NCI-H446 (cell line): ENCODE data around the gene SHB.
"Not testable (repeated sequence)": the region's sequence is repeated elsewhere in the genome, so short reads cannot be mapped to it uniquely, and the experiment has no call there.

ENCODE experiments used
- DNase-seq, 2 experiments: peaks; one replicate each; lab custom pipeline; 2025; lab: John Stamatoyannopoulos, UW

Gene SHB

DNA sequence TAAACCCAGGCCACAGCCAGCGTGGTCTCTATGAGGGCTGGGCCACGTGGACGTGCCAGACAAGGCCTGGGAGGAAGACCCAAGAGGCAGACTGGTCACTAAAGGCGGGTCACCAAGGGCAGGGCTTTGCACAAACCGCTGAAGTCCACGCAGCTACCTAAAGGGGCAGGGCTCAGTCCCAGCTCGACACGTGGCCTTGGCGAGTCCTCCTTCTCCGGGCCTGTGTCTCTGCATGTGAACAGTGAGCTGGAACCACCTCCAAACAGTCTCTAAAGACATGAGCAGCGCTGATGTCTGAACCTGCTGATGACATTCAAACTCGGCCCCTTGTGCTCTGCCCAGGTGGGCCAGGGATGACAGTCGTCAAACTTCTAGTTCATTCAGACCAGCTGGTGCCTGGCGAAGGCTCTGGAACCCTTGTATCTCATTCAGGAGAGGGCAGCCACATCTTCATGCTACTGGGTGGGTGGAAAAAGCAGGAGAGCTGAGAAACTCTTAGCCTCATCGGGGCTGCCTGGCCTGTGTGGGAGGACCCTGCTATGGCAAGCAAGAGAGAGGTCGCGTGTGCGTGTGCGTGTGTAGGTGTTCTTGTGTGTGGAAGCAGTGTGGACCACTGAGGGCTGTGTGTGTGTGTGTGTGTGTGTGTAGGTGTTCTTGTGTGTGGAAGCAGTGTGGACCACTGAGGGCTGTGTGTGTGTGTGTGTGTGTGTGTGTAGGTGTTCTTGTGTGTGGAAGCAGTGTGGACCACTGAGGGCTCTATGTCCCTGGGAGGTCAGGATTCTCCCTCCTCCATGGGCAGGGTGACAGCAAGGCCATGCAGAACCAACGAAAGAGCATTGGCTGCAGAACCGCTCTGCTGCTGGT is 151.0 kb downstream of the SHB start:
- DNase-seq: no peak

DNA sequence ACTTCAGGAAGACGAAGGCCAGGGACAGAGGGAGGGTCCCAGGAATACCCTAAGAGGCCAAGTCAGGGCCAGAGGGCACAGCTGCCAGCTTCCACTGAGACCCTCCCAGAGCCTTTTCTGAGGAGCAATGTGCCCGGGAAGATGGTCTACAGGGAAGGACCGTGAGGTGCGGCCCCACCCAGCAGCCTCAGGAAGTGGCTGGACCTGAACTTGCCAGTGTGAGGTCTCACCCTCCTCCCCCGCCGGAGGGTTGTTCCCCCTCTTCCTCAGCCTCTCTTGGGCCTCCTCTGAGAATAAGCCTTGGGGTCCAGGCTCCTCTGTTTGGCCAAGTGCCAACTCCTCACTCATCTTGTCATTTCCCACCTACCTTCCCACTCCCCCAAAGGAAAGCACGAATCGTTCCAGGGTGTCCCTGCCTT is 151.7 kb downstream of the SHB start:
- no peak for DNase-seq

DNA sequence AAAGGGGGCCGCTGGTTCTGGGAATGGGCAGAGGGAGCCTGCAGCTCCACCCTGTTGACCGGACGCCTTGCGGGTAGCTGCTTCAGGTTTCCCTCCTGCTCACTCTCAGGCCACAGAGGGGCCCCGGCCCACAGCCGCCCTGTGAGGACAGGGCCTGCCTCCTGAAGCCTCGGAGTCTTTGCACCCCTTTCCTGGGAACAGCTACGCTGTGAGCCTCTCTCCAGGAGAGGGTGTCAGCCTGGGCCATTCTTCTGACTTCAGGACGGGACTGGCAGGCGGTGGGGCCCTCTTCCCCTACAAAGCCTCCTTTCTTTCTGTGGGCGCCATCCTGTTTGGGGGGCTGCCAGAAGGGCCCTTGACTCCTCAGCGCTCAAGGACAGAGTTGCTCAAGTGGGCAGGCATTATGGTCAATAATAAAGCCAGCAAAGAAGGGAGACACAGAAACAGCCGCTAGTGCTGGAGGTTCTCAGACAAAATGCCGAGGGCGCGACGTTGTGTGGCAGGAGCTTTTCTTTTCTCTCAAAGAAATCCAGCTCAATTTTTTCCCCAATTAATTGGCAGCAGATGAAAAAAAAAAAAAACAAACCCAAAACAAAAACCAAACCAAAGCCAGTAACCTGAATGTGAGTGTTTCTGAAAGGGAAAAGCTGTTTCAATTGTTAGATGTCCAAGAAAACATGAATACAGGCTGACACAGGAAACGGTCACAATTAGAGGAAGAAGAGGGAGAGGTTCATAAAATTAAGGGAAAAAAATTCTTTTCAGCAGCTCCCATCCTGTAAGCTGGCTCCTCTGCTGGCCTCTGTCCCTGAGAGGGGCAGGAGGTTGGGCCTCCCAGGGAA is 152.3 kb downstream of the SHB start:
- no peak for DNase-seq

DNA sequence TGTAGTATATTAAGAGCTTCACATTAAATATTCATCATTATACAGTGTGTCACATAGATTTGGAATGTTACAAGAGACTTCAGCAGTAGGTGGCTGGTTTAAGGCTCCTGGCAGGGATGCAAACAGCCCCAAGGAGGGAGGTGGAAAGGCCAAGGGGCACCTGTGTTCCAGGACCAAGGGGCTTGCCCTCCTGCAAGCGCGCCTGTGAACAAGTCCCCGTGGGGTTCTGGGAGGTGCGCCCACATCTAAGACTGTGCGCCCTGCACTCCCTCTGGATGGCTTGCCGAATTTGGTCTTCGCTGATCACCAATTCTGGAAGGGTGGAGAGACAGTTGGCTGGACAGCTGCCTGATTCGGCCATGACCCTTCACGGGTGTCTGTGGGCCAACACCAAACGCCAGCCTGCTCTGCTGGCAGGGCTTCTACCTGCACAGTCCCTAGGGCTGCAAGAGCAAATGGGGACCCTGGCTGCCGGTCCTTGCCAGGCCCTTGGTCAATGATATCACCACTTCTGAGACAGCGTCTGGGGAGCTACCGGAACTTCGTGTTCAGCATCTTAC is 153.0 kb downstream of the SHB start:
- DNase-seq: no peak

DNA sequence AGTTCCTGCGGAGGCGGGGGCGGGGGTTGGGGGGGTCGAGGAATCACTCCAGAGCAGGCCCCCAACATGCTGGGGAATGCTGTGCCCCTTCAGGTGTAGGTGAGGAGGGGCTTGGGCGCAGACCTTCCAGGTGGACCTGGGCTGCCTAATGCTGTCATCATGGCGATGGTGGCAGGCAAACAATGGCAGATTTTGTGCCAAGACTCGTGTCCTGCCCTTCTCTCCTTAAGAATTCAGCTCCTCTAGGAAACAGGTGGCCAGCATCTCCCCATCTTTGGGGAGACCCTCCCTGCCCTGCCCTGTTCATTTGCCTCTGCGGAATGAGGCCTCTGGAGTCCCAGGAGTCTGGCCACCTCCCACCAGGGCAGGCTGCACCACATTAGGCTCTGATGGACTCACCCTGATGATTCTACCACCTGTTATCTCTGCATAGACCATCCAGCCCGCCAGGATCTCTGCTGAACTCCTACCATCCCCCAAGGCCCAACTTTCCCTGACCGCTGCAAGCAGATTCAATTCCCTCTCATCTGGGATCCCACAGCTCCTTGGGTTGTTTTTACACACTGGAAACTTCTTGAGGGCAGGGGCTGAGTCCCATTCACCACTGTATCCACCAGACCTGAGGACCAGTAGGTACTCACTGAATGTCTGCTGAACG is 154.2 kb downstream of the SHB start:
- no peak for DNase-seq

DNA sequence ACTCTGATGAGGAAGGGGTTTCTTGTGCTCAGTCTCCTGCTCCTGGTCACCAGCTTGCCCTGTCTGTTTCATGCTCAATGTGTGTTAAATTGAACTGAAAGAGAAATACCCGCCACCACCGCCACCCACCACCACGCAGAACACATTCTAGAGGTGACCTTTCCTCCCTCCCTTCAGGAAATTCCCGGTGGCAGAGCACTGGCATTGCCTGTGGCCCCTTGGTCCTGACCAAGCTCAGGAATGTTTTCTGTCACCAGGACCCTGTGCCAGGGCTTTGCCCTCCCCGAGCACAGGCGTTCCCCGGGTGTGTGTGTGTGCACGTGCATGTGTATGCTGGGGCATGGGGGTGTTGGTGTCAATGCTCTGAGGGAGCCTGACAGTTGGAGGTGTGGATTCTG is 154.9 kb downstream of the SHB start:
- DNase-seq: no peak

DNA sequence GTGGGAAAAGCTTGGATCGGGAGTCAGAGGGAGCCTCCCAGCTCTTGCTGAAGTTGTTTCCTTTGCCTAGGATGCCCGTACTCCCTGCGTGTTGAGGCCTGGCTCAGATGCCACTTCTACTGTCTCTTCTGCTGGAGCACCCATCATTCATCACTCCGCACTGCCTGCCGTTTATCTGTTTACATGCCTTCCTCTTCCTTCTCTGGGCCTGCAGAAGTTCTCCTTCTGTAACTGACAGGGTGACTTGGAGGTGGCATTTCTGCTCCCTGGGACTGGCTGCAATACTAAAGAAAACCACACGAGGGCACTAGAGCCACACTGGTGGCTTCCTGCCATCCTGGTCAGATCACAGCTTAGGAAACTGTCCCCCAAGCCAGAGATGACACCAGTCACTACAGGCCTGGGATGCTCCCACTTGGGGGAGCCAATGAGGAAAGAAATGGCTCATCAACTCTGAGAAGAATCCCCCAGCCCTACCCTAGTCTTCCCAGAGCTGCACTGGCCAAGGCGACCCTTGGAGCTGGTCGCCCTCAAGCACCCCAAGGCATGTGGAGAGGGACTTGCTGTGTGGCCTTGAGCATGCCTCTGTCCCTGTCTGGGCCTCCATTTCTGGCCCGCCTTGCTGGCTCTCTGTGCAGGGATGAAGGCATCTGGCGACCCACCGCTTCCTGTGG is 155.4 kb downstream of the SHB start:
- DNase-seq: peak; percentile 56 to 80

DNA sequence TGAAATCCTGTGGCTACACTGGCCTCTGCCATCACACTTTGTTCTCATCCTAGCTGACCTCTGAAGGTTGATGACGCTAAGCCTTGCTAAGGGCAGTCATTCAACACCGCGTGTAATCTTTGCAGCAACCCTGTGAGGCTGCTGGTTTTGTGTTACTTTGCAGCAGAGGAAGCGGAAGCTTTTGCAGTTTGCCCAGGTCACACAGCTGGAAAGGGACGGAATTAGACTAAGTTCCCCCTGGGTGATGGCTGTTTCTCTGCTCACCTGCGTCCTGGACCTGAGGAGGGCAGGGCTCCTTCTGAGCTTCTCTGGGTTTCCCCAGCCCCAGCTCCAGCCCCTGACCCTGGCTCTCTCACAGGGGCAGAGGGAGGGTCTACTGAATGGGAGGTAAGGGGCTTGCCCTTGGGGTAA is 157.8 kb downstream of the SHB start:
- DNase-seq: no peak

DNA sequence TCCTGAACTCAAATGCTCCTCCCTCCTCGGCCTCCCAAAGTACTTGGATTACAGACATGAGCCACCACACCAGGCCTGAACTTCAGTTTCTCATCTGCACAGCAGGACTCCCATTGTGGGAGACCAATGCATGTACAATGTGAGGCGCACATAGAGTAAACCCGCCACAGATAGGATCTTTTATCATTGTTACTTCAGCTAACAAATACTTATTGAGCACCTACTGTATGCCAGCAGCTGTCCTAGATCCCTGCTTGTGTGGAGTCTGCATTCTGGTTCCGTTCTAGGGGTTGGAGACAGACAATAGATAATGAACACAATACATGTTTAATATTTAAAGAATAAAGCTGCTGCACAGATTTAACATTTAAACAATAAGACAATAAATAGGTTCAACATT is 158.8 kb downstream of the SHB start:
- DNase-seq: no peak

DNA sequence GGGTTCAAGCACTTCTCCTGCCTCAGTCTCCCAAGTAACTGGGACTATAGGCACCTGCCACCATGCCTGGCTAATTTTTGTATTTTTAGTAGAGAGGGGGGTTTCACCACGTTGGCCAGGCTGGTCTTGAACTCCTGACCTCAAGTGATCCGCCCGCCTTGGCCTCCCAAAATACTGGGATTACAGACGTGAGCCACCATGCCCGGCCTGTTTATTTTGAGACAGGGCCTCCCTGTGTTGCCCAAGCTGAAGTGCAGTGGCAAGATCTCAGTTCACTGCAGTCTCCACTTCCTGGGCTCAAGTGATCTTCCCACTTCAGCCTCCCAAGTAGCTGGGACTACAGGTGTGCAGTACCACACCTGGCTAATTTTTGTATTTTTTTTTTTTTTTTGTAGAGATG is 159.2 kb downstream of the SHB start:
- not testable (repeated sequence) for DNase-seq

DNA sequence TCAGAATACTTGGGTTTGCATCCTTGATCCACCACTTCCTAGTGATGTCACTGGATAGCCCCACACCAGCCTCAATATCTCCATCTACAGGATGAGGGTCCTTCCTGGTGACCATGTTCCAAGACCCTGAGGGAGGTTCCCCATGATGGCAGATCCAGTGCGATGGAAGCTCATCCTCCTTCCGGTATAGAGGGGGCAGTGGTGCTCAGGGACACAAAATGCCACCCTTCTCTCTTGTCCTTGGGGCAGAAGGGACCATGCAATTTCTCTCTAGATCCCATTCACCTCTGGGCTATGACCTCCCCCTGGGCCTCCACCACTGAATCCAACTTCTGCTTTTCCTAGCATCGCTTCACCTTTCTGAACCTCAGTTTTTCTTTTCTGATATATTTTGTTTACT is 159.7 kb downstream of the SHB start:
- DNase-seq: no peak

DNA sequence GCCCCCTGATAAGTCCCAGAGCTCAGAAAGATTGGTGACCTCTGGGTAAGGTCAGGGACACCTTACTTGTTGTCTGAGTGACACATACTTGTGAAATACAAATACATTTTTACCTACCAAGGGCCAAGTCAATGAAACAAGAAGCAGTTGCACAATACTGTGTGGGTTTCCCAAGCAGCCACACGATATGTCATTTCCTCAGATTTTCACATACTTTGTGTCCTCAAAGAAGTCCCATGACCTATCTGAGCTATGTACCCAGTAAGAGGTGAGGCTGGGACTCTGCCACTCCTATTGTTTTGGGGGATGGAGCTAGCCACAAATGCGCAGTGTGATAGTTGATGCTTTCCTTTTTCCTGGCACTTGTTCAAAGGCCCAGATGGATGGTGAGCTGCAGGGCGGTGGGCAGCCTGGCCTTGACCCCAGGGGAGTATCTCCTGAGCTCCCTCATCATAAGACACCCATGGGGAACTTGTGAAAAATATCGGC is 160.3 kb downstream of the SHB start:
- DNase-seq: no peak

DNA sequence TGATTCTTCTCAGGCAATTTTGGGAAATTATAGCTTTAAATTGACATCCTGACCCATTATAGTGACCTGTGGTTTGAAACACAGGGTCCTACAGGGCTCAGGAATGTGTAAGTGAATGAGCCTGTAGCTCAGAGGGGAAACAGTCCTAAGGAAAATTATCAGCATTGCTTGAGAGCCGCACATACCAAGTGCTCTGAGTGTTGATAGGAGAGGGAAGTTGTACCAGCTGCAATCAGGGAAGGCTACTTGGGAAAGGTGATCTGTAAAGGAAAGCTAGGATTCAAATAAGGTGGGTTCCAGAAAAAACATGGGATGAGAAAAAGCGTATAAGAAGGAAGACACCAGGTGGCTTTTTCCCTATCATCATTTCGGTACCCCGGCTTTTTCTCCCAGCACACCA is 160.7 kb downstream of the SHB start:
- DNase-seq: no peak

DNA sequence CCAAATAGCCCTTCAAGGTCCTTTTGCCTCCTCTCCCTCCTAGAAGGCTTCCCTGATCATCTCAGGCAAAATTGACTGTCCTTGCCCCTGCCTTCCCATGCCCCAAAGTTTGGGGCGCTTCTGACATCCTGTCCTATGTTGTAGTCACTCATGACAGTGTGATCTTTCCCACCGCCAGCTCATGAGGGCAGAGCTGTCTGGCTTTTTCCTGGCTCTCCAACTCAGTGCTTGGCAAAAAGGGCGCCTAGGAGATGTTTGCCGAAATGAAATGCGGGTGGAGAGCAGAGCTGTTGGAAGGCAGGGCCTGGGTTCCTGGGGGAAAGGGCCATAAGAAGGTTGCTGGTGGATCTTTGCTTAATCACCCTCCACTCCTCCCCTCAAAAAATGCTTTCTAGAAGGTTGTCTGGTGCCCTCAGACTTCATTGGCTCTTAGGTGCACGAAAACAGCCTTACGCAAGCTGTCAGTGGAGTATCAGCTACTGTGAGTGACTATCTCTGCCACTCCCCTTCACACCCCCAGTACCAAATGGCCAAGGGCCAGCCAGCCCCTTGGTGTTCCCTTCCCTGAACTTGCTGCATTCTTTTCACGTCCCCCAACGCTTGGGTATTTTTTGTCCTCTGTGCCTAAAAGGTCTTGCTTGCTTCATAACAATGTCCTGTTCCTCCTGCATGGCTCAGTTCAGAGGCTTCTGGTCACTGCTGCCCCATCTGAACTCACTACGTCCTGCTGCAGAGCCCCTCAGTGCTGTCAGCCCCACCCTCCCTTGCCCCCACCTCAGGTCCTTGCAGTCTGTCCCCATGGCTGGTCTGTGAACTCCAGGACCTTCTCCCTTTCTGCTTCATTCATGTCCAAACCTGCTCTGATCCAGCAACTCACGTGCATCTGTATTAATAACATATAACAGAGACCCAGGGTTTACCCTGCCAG is 162.5 kb downstream of the SHB start:
- no peak for DNase-seq

DNA sequence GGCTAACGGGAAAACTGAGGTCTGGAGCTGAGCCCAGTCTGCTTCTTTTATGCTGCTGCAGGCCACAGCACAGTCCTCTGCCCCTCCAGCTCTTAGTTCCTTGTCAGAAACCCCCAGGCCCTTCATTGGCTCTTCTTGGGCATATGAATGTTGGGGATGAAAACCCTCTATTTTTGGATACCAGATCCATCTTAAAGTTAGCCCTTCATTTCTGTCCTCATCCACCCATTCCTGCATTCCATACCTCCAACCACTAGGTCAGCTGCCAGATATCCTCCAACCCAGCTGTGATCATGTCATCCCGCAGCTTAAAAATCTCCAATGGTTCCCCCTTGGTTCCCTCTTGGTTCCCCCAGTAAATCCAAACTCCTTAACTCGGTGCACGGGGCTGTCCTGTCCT is 163.3 kb downstream of the SHB start:
- no peak for DNase-seq

DNA sequence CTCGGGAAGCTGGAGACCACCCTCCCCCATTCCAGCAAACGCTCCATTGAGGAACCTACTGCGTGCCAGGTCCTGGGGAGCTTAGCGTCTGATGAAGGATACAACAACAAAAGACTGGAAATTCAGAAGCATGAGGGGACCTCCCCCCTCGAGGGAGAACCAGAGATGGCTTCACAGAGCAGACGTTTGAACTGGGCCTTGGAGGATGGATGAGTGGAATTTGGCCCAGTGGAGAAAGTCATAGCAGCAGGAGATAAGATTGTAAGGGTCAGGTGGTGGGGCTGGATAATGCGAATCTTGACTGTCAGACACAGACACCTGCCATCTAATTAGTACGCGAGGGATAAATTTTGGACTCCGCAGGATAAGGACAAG is 163.9 kb downstream of the SHB start:
- no peak for DNase-seq

DNA sequence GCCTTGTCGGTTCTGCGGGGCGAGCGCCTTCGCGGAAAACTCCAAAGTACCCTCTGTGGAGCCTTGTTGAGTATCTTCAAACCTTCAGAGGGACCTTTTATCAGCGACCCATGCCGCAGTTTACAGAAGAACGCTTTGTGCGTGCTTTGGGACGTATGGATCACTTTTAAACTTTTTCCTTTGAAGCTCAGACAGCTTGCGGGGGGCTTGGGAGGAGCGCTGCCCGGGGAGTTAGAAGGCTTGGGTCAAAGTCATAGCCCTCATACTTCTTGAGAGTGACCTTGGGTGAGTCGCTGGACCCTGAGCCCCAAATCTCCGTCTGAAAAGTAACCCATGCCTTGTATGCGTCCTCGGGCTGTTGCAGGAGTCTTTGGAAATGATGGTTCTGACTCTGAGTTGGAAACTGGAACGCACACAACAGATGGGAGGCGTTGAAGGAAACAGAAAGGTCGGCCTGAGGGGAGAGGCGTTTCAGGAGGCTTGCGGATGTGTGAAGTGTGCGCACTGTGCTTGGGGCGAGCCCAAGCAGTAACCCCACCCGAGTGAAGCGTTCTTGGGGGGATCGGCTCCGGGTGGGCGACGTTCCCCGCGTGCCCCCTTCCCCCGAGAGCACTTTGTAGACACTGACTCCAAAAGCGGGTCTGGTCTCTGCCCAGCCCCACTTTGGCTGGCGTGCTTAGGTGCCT is 164.4 kb downstream of the SHB start:
- DNase-seq: peak in 1 of 2 experiments; percentile 22

DNA sequence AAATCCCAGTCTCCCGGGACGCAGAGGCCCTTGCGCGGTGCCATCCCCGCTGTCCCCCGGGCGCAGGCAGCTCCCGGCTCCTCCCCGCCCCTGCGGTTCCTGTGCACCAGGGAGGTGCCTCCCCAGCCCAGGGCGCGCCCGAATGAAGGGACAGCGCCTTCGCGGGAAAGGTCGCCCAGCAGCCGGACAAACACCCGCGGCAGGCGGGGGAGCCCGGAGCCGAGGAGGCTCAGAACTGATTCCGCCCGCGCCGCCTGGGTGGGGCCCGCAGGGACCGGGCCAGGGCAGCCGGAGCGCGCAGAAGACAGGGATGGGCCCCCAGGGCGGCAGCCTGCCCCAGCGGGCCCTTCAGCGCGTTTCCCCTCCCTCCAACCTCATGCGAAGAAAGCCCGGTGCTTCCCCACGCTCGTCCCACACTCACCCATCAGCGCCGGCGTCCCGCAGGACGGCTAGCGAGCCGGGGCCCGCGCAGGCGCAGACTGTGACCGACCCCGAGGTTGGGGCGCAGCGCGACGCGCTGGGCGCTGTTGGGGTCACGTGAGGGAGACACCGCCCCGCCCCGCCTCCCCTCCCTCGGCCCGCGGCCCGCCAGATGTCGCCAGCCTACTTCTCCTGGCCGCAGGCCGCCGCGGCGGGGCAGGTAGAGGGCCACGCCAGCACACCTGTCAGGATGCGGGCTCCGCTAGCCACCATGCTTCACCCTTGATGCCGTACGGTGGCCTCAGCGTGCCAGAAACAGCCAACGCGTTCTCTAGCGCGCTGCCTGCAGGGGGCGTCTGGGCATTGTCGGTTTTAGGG is 165.2 kb downstream of the SHB start, which contains the start of gene SLC25A51:
TSS of gene SLC25A51 (minus strand) at position 481 of the 798 bp plus-strand sequence. CDS start 15,577 bp downstream, outside the sequence.
- DNase-seq: peak; percentile 77 to 94
